BLaER1 (cell line): Measurements from ENCODE around the gene SERPIND1.

Experiments used
- H3K27ac ChIP-seq: shearing (Covaris generic); formaldehyde crosslinking; 2 replicates; pipeline ENCODE4 v1.8.1; 2022
- H3K27me3 ChIP-seq: shearing (Covaris generic); formaldehyde crosslinking; 2 replicates; pipeline ENCODE4 v1.8.1; 2022
- H3K36me3 ChIP-seq: shearing (Covaris generic); formaldehyde crosslinking; 2 replicates; pipeline ENCODE4 v1.8.1; 2022
- H3K4me1 ChIP-seq: shearing (Covaris generic); formaldehyde crosslinking; 2 replicates; pipeline ENCODE4 v1.8.1; 2022
- H3K4me2 ChIP-seq: shearing (Covaris generic); formaldehyde crosslinking; 2 replicates; pipeline ENCODE4 v1.8.1; 2022
- H3K4me3 ChIP-seq: shearing (Covaris generic); formaldehyde crosslinking; 2 replicates; pipeline ENCODE4 v1.8.1; 2022
- H3K9ac ChIP-seq: shearing (Covaris generic); formaldehyde crosslinking; 2 replicates; pipeline ENCODE4 v1.8.1; 2022
- H3K9me3 ChIP-seq: shearing (Covaris generic); formaldehyde crosslinking; 2 replicates; pipeline ENCODE4 v1.8.1; 2022
- H4K20me1 ChIP-seq: shearing (Covaris generic); formaldehyde crosslinking; 2 replicates; pipeline ENCODE4 v1.8.1; 2022
- Cebpa-rat ChIP-seq: shearing (Covaris generic); IDR thresholded peaks from 2 replicates; pipeline ENCODE4 v1.8.1; 2022

Gene SERPIND1

DNA sequence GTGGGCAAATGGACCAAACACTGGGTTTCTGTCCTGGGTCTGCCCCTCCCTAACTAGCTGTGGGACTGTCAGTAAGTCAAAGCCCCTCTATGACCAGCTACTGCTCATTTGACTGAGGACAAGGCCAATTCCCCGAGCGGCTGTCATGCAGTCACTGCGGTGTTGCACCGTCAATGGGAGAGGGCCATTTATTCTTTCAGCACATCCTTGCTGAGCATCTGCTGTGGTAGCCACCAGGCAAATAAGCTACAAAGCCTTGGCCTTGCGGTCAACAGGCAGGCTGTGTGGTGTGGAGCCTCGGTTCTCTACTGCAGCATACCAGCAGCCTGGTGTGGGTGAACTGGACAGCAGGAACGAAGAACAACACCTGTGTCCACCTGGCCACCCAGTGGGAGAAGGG is 25.8 kb upstream of the SERPIND1 start:
- Histone ChIP-seq H3K27me3 (no peaks in the 10 kb centered on the region), H4K20me1 (peaks cover 12% of the 10 kb centered on the region; the same call in 1 of the 2 replicates), H3K4me3 (no peak overlapping the region), H3K9me3 (no peaks in the 10 kb centered on the region), H3K4me2 (no peak overlapping the region), H3K27ac (0 out of 2 replicates have a peak overlapping the region, but pooled peaks have one; percentile 25), H3K4me1 (peaks cover 43% of the 10 kb centered on the region), H3K9ac (no peak overlapping the region), H3K36me3 (peaks cover 87% of the 10 kb centered on the region)
- TF ChIP-seq Cebpa-rat: no peak

DNA sequence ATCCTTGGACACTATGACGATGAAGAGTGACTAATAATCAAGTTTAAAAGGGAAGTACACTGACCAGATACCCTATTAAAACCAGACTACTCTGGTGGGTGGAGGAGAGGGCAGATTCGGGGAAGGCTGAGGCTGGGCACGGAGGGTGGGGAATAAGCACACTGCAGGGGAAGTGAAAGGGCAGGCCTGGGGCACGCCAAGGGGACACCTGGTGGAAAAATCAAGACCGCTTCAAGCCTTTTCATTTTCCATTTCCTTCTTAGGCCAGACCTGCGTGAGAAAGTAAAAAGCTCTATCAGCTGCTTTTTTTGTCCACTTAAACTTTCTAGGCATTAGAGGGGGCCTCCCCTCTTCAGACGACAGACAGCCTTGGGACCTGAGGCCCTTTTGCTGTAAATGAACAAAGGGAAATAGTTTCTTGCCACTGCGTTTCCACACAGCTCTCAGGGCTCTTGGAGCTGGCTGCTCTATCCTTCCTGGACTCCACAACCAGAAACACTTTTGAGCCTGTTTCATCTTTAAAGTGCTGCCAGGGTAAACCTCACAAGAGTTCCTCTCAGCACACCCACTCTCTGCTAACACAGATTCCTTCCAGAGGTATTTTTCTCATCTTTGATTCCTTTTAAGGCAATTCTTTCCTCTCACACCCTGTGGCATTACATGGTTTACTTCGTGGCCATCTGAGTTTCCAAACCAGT is 25.0 kb upstream of the SERPIND1 start:
- H3K27ac ChIP-seq: peak overlapping the region; percentile 25; the same call in 1 of the 2 replicates
- peak overlapping the region; percentile 39; the same call in 1 of the 2 replicates for H3K9ac ChIP-seq
- H3K9me3 ChIP-seq: no peaks in the 10 kb centered on the region
- H3K4me2 ChIP-seq: peak overlapping the region; percentile 49
- TF ChIP-seq Cebpa-rat: no peak
- no peaks in the 10 kb centered on the region for H3K27me3 ChIP-seq
- peaks cover 43% of the 10 kb centered on the region for H3K4me1 ChIP-seq
- H4K20me1 ChIP-seq: peaks cover 12% of the 10 kb centered on the region; the same call in 1 of the 2 replicates
- H3K36me3 ChIP-seq: peaks cover 80% of the 10 kb centered on the region
- H3K4me3 ChIP-seq: no peak overlapping the region

DNA sequence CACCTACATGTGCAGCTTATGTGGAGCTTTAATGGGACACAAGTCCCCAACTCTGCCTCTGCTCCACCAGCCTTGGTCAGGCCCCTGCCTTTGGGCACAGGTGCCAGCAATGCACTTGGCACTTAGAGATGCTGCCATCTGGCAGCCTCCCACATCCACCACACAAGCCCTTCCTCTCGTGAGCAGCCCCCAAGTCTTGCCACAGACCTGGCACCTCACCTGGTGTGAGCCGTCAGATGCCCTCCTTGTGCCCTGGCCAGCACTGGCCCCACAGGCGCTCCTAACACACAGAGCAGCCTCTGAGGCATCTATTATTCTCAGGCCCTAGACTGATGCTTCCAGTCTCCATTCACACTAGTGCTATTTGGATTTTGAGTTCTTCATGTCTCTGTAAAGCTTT is 24.5 kb upstream of the SERPIND1 start:
- peak overlapping the region; percentile 39 for H3K9ac ChIP-seq
- no peak for TF ChIP-seq Cebpa-rat
- H3K27ac ChIP-seq: peak overlapping the region; percentile 25; the same call in 1 of the 2 replicates
- H3K4me2 ChIP-seq: peak overlapping the region; percentile 49
- H3K4me3 ChIP-seq: no peak overlapping the region
- no peaks in the 10 kb centered on the region for H3K9me3 ChIP-seq
- peaks cover 43% of the 10 kb centered on the region for H3K4me1 ChIP-seq
- H3K27me3 ChIP-seq: no peaks in the 10 kb centered on the region
- H4K20me1 ChIP-seq: peaks cover 12% of the 10 kb centered on the region; the same call in 1 of the 2 replicates
- peaks cover 80% of the 10 kb centered on the region for H3K36me3 ChIP-seq

DNA sequence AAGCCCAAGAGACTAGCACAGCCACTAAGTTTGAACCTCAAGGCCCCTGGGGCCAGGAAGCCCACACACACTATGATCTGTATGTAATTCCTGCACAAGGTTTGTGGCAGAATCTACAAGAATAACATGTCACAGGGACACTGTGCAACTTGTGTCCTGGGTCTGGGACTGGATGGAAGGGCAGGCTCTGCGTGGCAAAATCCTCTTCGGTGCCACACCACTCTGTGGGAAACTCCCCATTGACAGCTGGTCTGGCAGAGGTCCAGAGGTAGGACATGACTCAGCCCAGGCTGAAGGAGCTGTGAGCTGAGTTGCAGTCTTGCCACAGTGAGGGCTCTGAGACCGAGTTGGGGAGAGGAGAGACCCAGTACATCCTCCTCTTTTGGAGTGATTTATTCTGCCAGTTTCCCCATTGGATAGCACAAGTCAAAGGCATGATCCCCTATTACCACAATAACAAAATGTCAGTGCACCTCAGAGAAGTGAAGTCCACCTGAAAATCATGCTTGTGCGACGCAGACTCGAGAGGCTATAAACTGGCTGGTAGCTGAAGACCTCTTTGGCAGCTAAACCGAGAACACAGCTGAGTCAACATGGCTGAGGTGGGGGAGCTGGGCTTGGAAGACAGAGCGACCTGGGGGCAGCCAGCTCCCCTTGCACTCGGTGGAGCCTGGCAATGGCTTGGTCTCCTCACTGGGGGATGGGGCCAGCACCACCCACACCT is 23.3 kb upstream of the SERPIND1 start:
- TF ChIP-seq Cebpa-rat: no peak
- Histone ChIP-seq H3K27me3 (no peaks in the 10 kb centered on the region), H3K4me1 (peaks cover 43% of the 10 kb centered on the region), H3K36me3 (peaks cover 78% of the 10 kb centered on the region), H3K4me3 (no peak overlapping the region), H3K9ac (peak overlapping the region; percentile 25; the same call in 1 of the 2 replicates), H3K27ac (0 out of 2 replicates have a peak overlapping the region, but pooled peaks have one; percentile 12), H4K20me1 (peaks cover 12% of the 10 kb centered on the region; the same call in 1 of the 2 replicates), H3K4me2 (peak overlapping the region; percentile 49), H3K9me3 (no peaks in the 10 kb centered on the region)

DNA sequence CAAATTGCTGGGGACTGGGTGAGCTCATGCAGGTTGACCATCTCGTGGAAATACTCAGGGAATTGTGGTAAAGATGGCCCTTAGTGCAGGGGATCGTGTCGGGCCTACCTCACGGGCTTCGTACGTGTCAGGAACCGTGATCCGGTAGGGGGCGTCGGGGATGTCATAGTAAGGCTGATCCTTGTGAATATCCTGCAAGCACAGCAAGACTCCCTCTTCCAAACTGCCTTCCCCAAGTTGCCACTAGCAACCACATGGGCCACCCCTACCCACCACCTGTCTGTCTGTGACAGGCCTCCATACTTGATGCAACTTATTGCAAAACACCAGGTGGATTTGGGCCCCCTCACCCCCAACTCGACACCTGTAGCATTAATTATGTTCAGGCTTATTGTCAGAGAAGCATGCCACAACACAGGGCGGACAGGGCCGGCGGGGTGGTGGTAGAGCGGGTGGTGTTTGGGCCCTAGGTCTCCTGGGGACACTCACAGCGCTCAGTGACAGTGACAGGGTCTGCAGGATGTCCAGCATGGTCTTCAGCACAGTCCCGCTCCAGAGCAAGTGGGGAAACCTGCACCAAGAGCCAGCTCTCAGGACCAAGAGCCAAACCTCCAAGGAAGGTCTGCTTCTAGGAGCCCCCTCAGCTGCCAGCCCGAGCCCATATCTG is 22.6 kb upstream of the SERPIND1 start:
- Histone ChIP-seq H3K4me1 (peaks cover 43% of the 10 kb centered on the region), H3K9ac (no peak overlapping the region), H4K20me1 (peaks cover 12% of the 10 kb centered on the region; the same call in 1 of the 2 replicates), H3K4me2 (peak overlapping the region; percentile 49), H3K9me3 (no peaks in the 10 kb centered on the region), H3K36me3 (peaks cover 83% of the 10 kb centered on the region), H3K27me3 (no peaks in the 10 kb centered on the region), H3K27ac (no peak overlapping the region), H3K4me3 (no peak overlapping the region)
- TF ChIP-seq Cebpa-rat: no peak

DNA sequence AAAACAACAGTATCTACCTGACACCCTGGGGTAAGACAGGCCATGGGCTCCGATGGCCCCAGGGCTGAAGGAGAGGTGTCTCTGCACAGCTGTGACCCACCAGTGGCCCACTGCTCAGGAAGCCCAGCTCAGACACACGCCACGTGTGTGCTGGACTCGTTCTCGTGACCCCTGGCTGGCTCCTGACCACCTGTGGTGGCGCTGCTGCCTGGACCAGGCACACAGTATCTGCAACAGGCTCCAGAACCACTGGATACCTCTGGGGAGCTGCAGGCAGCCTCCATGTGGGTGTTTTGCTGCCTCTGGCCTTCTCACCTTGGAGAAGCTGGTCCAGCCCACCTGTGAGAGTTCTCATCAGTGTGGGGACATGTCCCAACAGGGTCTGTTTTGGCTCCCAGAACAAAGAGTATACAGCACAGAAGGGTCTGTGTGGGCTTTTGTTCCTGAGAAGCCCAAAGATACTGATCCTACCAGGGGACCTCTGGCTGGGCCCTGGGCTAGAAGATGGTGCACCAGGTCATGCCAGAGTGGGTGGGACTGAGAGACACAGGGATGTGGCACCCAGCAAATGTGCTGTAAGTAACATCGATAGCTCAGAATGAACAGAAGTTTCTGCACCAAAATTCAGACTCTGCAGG is 21.7 kb upstream of the SERPIND1 start:
- Histone ChIP-seq H3K4me3 (no peak overlapping the region), H3K4me2 (no peak overlapping the region), H3K9me3 (no peaks in the 10 kb centered on the region), H3K27me3 (no peaks in the 10 kb centered on the region), H3K4me1 (peaks cover 43% of the 10 kb centered on the region), H3K9ac (no peak overlapping the region), H4K20me1 (peaks cover 12% of the 10 kb centered on the region; the same call in 1 of the 2 replicates), H3K36me3 (peaks cover 83% of the 10 kb centered on the region), H3K27ac (no peak overlapping the region)
- TF ChIP-seq Cebpa-rat: no peak

DNA sequence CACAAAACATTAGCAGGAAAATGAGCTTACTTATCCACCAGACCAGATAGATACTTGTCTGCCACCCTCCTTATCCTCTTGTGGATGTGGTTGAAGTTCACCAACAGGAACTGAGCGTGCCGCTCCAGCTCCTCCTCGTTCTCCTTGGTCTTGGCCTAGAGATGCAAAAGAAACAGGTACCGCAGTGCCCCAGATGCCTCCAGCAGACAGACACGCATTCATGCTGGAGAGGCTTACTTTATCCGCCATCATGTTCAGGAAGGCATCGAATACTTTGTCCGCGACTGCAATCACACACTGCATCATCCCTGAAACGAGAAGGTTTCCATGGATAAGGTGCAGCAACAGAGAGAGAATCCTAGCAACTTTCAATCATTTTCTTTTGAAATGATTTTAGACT is 21.0 kb upstream of the SERPIND1 start:
- no peak for TF ChIP-seq Cebpa-rat
- Histone ChIP-seq H4K20me1 (peaks cover 12% of the 10 kb centered on the region; the same call in 1 of the 2 replicates), H3K27ac (no peak overlapping the region), H3K4me3 (no peak overlapping the region), H3K4me1 (peaks cover 43% of the 10 kb centered on the region), H3K36me3 (peaks cover 83% of the 10 kb centered on the region), H3K9me3 (no peaks in the 10 kb centered on the region), H3K27me3 (no peaks in the 10 kb centered on the region), H3K4me2 (no peak overlapping the region), H3K9ac (no peak overlapping the region)

DNA sequence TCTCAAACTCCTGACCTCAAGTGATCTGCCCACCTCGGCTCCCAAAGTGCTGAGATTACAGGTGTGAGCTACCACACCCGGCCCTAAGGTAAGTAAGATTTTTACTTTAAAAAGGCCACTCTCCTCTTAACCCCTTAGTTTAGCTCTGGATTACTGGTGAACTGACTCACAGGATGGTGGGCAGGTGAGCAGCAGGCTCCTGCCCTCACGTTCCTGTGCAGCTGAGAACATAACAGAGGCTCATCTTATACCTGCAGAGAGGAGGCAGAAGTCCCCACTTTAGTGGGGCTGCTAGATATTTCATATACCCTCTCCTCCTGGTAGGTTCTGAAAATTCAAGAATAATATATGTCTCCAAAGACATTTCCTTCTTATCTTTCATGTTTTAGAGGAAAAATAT is 17.1 kb upstream of the SERPIND1 start:
- no peak for TF ChIP-seq Cebpa-rat
- Histone ChIP-seq H3K9me3 (no peaks in the 10 kb centered on the region), H3K4me2 (no peak overlapping the region), H3K27me3 (no peaks in the 10 kb centered on the region), H3K36me3 (peaks cover 84% of the 10 kb centered on the region), H3K4me3 (no peak overlapping the region), H3K27ac (no peak overlapping the region), H3K9ac (no peak overlapping the region), H3K4me1 (peaks cover 6% of the 10 kb centered on the region; the same call in 1 of the 2 replicates), H4K20me1 (no peaks in the 10 kb centered on the region)

DNA sequence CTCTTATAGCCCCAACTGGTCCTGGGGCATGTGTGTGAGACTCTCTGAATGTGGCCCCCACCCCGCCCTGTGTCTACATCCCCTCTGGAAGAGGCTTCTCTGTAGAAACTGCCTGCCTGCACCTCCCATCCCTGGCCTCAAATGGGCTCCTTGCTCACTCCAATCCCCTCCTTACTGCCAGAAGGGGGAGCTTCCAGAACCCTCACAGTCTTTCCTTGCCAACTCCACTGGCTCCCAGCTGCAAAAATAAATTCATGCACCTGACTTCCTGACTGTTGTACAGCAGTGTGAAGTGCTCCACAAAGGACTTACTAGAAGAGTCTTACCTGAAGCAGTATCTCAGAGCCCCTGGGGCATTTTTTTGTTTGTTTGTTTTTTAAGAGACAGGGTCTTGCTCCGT is 15.2 kb upstream of the SERPIND1 start:
- Histone ChIP-seq H3K27ac (no peak overlapping the region), H3K9ac (no peak overlapping the region), H3K4me1 (no peaks in the 10 kb centered on the region), H3K4me3 (no peak overlapping the region), H3K36me3 (peaks cover 89% of the 10 kb centered on the region), H3K9me3 (no peaks in the 10 kb centered on the region), H3K27me3 (no peaks in the 10 kb centered on the region), H3K4me2 (no peak overlapping the region), H4K20me1 (no peaks in the 10 kb centered on the region)
- TF ChIP-seq Cebpa-rat: no peak
